ENCODE results near the gene LRRC36. TPM values are rescaled to one million over a fixed set of nuclear protein-coding genes. Genes with fewer than 3 reads are reported as not detected.

LRRC36 gene
- total and polyA plus RNA-seq, 2 donors from 2014 or later, result 2.6 to 3.1 TPM

DNA sequence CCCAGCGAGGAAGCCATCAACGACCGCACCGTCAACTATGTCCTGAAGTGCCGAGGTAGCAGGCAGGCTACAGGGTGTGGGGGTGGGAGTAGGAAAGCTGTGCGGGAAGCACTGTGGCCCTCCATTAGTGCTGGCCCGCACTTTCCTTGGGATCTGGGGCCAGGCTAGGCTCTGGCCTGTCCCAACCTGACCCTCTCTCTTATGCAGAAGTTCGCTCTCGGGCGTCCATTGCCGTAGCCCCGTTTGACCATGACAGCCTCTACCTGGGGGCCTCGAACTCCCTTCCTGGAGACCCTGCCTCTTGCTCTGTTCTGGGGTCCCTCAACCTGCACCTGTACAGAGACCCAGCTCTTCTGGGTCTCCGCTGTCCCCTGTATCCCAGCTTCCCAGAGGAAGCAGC is 38.7 kb upstream of the LRRC36 start:
- no peaks in the 10 kb centered on the region for H3K9me3 ChIP-seq (ENCODE audit: control insufficient read depth in 2 of 3, insufficient read depth in 1 of 3, low read length in 3 of 3)
- no peak for TF ChIP-seq CTCF (IDR thresholded peaks at IDR 0.05; ENCODE audit: borderline replicate concordance, extremely low read depth, insufficient read depth)
- no peak overlapping the region for H3K27ac ChIP-seq (ENCODE audit: low read depth in 2 of 2, low read length in 2 of 2)
- no peak overlapping the region for H3K4me3 ChIP-seq (ENCODE audit: low read length in 3 of 3)
- H3K27me3 ChIP-seq (ENCODE audit: control insufficient read depth, insufficient read depth, low read length), result no peaks in the 10 kb centered on the region
- no peak overlapping the region for H3K9ac ChIP-seq (ENCODE audit: low read length in 3 of 3)
- intact Hi-C loops (cut with DNase I), result no loop called here
- DNase-seq (no peak), FAIRE-seq (no peak)
- H3K36me3 ChIP-seq (ENCODE audit: control insufficient read depth in 2 of 3, insufficient read depth in 3 of 3, low read length in 3 of 3), result no peaks in the 10 kb centered on the region
- no peaks in the 10 kb centered on the region for H3K4me1 ChIP-seq (ENCODE audit: control insufficient read depth in 2 of 3, insufficient read depth in 2 of 3, low read depth in 1 of 3, low read length in 3 of 3)

DNA sequence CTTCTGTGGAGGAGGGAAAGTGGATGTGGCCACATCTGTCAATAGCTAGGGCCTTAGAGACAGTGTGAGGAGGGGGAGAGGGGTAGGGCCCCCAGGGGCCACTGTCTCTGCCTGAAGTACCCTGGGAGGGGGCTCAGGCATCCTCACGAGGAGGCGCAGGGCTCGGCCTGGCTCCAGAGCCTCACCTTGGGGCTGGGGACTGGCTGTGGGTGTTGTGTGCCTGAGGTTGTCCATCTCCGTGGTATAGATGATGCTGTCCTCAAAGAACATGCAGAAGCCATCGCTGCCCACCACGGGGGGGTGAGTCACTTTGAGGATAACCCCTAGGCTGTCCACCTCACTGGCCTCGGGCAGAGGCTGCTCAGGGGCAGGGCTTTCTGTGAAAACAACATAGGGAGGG is 35.2 kb upstream of the LRRC36 start:
- Histone ChIP-seq H3K27ac (ENCODE audit: low read depth in 2 of 2, low read length in 2 of 2) (no peak overlapping the region), H3K36me3 (ENCODE audit: control insufficient read depth in 2 of 3, insufficient read depth in 3 of 3, low read length in 3 of 3) (no peaks in the 10 kb centered on the region), H3K27me3 (ENCODE audit: control insufficient read depth, insufficient read depth, low read length) (no peaks in the 10 kb centered on the region), H3K4me3 (ENCODE audit: low read length in 3 of 3) (no peak overlapping the region), H3K9me3 (ENCODE audit: control insufficient read depth in 2 of 3, insufficient read depth in 1 of 3, low read length in 3 of 3) (no peaks in the 10 kb centered on the region), H3K9ac (ENCODE audit: low read length in 3 of 3) (no peak overlapping the region), H3K4me1 (ENCODE audit: control insufficient read depth in 2 of 3, insufficient read depth in 2 of 3, low read depth in 1 of 3, low read length in 3 of 3) (no peaks in the 10 kb centered on the region)
- FAIRE-seq (no peak), DNase-seq (no peak)
- no peak for TF ChIP-seq CTCF (IDR thresholded peaks at IDR 0.05; ENCODE audit: borderline replicate concordance, extremely low read depth, insufficient read depth)
- intact Hi-C loops (cut with DNase I), result no loop called here

- no peak for DNase-seq
- no peak for FAIRE-seq
- no peak overlapping the region for H3K9ac ChIP-seq (ENCODE audit: low read length in 3 of 3)
- no peak overlapping the region for H3K4me3 ChIP-seq (ENCODE audit: low read length in 3 of 3)
- no peaks in the 10 kb centered on the region for H3K4me1 ChIP-seq (ENCODE audit: control insufficient read depth in 2 of 3, insufficient read depth in 2 of 3, low read depth in 1 of 3, low read length in 3 of 3)
- no peaks in the 10 kb centered on the region for H3K27me3 ChIP-seq (ENCODE audit: control insufficient read depth, insufficient read depth, low read length)
- H3K36me3 ChIP-seq (ENCODE audit: control insufficient read depth in 2 of 3, insufficient read depth in 3 of 3, low read length in 3 of 3), result no peaks in the 10 kb centered on the region
- intact Hi-C loops (cut with DNase I), result no loop called here
- no peaks in the 10 kb centered on the region for H3K9me3 ChIP-seq (ENCODE audit: control insufficient read depth in 2 of 3, insufficient read depth in 1 of 3, low read length in 3 of 3)
- H3K27ac ChIP-seq (ENCODE audit: low read depth in 2 of 2, low read length in 2 of 2), result no peak overlapping the region
- TF ChIP-seq CTCF (IDR thresholded peaks at IDR 0.05; ENCODE audit: borderline replicate concordance, extremely low read depth, insufficient read depth), result no peak
Measured at GRCh38 chr16:67294171-67294757, 32.4 kb upstream of the LRRC36 start.

DNA sequence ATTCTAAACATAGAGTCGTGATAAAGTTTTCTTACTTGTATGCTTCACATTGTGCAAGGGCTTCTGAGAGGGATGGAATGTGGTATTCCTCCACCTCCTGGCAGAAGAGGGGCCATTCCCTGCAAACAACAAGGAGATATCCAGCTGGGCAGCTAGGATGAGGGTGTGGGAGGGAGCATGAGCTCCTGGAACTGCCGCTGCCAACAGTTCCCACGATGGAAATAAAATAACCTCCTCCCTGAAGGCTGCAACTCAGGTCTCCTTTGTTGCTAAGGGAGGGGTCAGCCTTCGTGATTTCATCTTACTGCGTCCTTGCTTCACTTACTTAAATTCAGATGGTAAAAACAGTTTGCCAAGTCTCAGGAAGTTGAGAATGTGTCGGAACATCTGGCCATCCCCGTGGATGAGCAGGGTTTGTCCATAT is 31.7 kb upstream of the LRRC36 start:
- intact Hi-C loops (cut with DNase I), result no loop called here
- Histone ChIP-seq H3K27me3 (ENCODE audit: control insufficient read depth, insufficient read depth, low read length) (no peaks in the 10 kb centered on the region), H3K9ac (ENCODE audit: low read length in 3 of 3) (no peak overlapping the region), H3K36me3 (ENCODE audit: control insufficient read depth in 2 of 3, insufficient read depth in 3 of 3, low read length in 3 of 3) (no peaks in the 10 kb centered on the region), H3K4me1 (ENCODE audit: control insufficient read depth in 2 of 3, insufficient read depth in 2 of 3, low read depth in 1 of 3, low read length in 3 of 3) (no peaks in the 10 kb centered on the region), H3K9me3 (ENCODE audit: control insufficient read depth in 2 of 3, insufficient read depth in 1 of 3, low read length in 3 of 3) (no peaks in the 10 kb centered on the region), H3K27ac (ENCODE audit: low read depth in 2 of 2, low read length in 2 of 2) (no peak overlapping the region), H3K4me3 (ENCODE audit: low read length in 3 of 3) (no peak overlapping the region)
- no peak for TF ChIP-seq CTCF (IDR thresholded peaks at IDR 0.05; ENCODE audit: borderline replicate concordance, extremely low read depth, insufficient read depth)
- FAIRE-seq (no peak), DNase-seq (no peak)

All from kidney (tissue), 14 donors.